CD4-positive, alpha-beta T cell treated with Interleukin-10 for 1 hour (primary cell): ENCODE data around the gene CABP1.
"Not testable (repeated sequence)": the region's sequence is repeated elsewhere in the genome, so short reads cannot be mapped to it uniquely, and the experiment has no call there.

Source experiments
- DNase-seq: peaks from one replicate; pipeline ENCODE4 v3.0.0-alpha.2; 2020

CABP1 gene

GRCh38 chr12:120668868-120669840 is 28.7 kb downstream of the CABP1 start:
- DNase-seq, result no peak

- not testable (repeated sequence) for DNase-seq
Observed at GRCh38 chr12:120670237-120670636, 29.8 kb downstream of the CABP1 start.

GRCh38 chr12:120670667-120671066 is 30.2 kb downstream of the CABP1 start:
- DNase-seq, result no peak

DNA sequence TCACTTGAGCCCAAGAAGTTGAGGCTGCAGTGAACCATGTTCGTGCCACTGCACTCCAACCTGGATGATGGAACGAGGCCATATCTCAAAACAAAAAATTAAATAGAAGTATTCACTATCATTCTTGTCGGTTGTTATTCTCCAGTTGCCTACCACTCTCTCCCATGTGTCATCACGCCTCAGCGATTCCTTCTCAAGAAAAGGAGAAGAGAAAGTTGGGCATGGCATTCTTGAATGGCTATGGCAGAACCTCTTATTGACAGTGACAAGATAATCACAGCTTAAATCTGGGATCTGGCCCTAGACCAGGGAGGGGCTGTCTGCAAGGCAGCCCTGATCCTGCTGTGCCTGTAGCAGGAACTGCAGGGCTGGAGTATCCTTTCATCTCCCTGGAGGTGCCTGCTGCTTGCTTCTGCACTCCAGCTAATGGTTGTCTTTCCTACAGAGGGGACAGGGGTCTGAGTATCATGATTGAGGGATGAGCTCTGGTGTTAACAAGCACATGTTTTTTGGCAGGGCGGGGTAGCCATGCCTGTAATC is 33.7 kb downstream of the CABP1 start:
- DNase-seq, result no peak

DNA sequence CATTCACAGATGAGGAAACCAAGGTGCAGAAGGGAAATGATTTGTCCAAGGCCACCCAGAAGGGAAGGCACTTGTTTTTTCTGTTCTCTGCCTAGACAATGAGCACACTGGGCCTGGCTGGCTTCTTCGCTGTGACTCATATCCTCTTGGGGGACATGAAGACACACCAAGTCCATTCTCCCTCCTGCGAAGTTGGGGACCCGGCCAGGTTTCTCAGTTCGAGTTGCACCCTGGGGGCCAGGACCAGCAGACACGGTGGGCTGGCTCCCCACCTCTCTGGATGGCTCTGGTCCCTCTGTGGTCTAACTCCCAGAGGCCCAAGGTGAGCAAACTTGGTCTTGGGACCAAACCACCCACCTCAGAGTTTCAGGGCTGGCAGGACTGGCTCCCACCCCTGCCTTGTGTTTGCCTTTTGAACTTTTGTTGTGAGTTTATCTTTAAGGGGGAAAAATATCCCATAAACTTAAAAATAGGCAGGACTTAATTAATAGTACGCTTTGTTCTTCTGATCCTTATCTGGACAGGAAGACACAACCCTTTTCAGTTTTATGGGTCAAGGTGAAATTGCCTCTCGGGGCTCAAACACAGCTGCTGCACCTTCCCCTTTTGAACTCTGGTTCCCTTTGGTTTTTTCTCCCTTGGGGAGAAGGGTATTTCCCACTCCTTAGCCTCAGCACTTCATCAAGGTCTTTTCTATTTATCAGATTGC is 37.5 kb downstream of the CABP1 start:
- DNase-seq, result no peak

GRCh38 chr12:120678572-120678971 is 38.1 kb downstream of the CABP1 start:
- no peak for DNase-seq

- no peak for DNase-seq
Observed at GRCh38 chr12:120680165-120680738, 39.8 kb downstream of the CABP1 start.

- no peak for DNase-seq
Observed at GRCh38 chr12:120684523-120684932, 44.1 kb downstream of the CABP1 start.

- no peak for DNase-seq
Observed at GRCh38 chr12:120685522-120685921, 45.1 kb downstream of the CABP1 start.

- DNase-seq, result peak; percentile 97
Observed at GRCh38 chr12:120686151-120686689, 45.8 kb downstream of the CABP1 start.

- DNase-seq, result peak; percentile 99
Observed at GRCh38 chr12:120686690-120687577, 46.5 kb downstream of the CABP1 start, which contains the start of gene MLEC. Gene MLEC (plus strand): TSS chr12:120687149. CDS start chr12:120687297, 148 bp downstream.

DNA sequence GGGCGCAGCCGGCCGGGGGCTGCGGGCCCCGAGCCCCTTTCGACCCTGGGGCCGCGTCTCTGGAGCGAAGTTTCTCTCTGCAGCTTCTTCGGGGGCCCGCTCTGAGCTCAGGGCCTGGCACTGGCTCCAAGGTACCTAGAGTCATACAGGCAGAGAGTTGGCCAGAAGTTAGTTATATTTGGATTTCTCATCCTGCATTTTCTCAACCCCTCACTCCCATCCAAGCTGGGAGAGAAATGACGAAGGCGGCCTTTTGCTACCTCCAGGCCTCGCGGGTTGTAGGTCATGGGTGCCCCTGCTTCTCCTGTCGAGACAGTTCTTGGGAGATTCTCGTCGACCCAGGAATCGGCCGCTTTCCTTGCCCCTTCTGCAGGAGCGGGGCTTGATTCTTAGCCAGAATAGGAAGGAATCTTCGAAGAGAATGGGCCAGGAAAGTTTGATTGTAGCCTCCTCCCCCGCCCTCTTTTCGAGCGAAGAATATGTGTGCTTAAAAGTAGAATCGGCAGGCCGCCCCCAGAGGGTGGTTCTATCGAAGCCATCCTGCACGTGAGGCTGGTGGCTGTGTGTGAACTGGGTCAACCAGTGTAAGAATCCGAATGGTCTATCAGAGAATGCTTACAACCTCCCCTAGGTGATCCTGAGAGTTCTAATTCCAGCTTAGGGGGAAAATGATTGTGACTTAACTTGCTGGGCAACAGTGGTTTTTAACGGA is 47.3 kb downstream of the CABP1 start:
- peak; percentile 34 for DNase-seq

- DNase-seq, result no peak
Observed at GRCh38 chr12:120688527-120689071, 48.2 kb downstream of the CABP1 start.

DNA sequence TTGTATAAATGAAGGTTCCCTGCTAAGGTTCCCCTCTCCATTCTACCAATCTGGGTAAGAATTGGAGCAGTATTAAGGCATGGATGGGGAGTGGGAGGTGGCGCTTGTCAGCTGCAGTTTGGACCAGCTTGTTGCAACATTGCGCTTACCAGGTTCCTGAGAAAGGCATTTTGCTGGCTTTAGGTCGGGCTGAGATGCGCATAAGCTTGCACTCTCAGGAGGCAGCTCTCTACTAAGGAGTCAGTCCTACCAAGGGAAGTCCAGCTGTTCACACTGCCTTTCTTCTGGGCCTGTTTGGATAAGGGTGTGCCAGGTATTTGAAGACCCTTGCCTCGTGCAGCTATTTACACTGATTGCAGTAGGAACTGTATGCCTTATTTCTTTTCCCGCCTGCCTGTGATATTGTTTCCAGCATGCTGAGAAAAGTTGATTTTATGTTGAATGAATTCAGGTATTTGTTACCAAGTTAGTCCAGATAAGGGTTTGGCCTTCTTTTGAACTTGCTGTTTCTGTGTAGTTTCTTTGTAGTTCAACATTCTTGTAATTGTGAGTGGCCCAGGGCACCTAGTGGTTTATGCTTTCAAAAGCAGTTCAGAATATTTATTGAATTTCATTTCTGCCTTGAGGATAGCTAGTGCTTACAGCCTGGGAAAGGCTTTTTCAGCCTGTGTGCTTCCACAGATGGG is 49.1 kb downstream of the CABP1 start:
- DNase-seq, result no peak

GRCh38 chr12:120690083-120690450 is 49.6 kb downstream of the CABP1 start:
- DNase-seq, result no peak

GRCh38 chr12:120690978-120691377 is 50.6 kb downstream of the CABP1 start:
- DNase-seq, result no peak

- DNase-seq, result no peak
Observed at GRCh38 chr12:120692524-120693033, 52.2 kb downstream of the CABP1 start.

DNA sequence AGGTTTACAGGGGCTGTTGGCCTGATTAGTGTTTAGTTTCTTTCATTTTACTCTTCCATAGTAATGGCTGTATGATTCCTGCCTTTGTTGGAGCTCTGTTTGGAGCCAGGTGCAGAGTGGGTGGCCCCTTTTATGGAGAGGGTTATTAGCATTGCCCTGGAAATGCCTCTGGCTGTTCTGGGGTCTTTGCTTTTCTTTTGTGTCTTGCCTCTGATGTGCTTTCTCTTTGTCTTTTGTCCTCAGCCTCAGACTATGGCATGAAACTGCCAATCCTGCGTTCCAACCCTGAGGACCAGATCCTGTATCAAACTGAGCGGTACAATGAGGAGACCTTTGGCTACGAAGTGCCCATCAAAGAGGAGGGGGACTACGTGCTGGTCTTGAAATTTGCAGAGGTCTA is 53.4 kb downstream of the CABP1 start:
- DNase-seq, result no peak

GRCh38 chr12:120696626-120697025 is 56.2 kb downstream of the CABP1 start:
- DNase-seq, result no peak

DNA sequence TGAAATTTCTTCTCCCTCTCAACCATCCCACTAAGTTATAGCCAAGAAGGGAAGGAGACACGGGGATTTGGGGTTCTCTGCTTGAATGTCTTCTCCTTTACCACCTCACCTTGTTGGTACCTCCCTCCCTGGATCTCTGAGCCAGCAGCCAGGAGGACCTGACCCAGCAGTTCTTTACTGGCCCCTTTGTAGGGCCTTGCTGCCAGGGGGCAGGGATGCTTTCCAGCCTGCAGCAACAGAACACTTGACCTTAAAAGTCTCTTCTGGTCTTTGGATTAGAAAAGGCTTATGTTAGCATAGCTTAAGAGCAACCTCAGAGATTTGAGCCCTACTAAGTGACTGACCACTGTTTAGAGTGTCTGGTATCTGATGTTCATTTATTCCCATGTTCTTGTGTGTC is 56.9 kb downstream of the CABP1 start:
- no peak for DNase-seq
